K562 (cell line): ENCODE results near the gene RPAIN. TPM values are rescaled to one million over a fixed set of nuclear protein-coding genes. Genes with fewer than 3 reads are reported as not detected.

Experiments
- BDP1 ChIP-seq: IDR thresholded peaks from 3 replicates; pipeline ENCODE4 v1.6.1; 2011; ENCODE audit not compliant: insufficient read length, insufficient read depth
- BRCA1 ChIP-seq, 2 experiments: fragments of 450-650 bp in 1 of 2; sonication (generic) in 1 of 2; formaldehyde crosslinking in 1 of 2; IDR thresholded peaks; 2 replicates each; pipeline versions ENCODE4 v1.5.0 to v1.6.1; 2017 to 2020; ENCODE audit warnings: mild to moderate bottlenecking in 1 of 2, missing genetic modification reagents in 1 of 2
- E2F1 ChIP-seq: sonication (generic); formaldehyde crosslinking; IDR thresholded peaks from 2 replicates; pipeline ENCODE4 v1.8.1; 2023; ENCODE audit warnings: mild to moderate bottlenecking, missing genetic modification reagents, moderate library complexity
- E2F6 ChIP-seq, 2 experiments: IDR thresholded peaks; 2 replicates each; pipeline ENCODE4 v1.6.1; 2011; ENCODE audit warnings: borderline replicate concordance in 1 of 2, control low read depth in 1 of 2, low read depth in 1 of 2, low read length in 1 of 2, mild to moderate bottlenecking in 1 of 2, mixed read lengths in 1 of 2, moderate library complexity in 1 of 2; ENCODE audit not compliant: insufficient read depth in 1 of 2, insufficient read length in 1 of 2, poor library complexity in 1 of 2, severe bottlenecking in 1 of 2; ENCODE audit errors: extremely low read depth in 1 of 2
- HMGXB4 ChIP-seq: sonication (generic); formaldehyde crosslinking; IDR thresholded peaks from 2 replicates; pipeline ENCODE4 v1.8.1; 2023; ENCODE audit warnings: mild to moderate bottlenecking, missing genetic modification reagents
- HOXB6 ChIP-seq: fragments of 250-450 bp; sonication (Bioruptor Pico); IDR thresholded peaks from 2 replicates; pipeline ENCODE4 v1.5.1; 2022; ENCODE audit warnings: mild to moderate bottlenecking, borderline replicate concordance
- MXI1 ChIP-seq: IDR thresholded peaks from 2 replicates; pipeline ENCODE4 v1.6.1; 2011; ENCODE audit warnings: low read depth, mild to moderate bottlenecking, improper control_type of control experiment, low read length
- NR2C1 ChIP-seq, 2 experiments: fragments of 450-650 bp; IDR thresholded peaks; 2 replicates each; pipeline ENCODE4 v1.6.1; 2017; ENCODE audit warnings: mild to moderate bottlenecking in 2 of 2, antibody characterized with exemption in 1 of 2, inconsistent platforms in 1 of 2, missing compliant biosample characterization in 1 of 2, missing genetic modification characterization in 1 of 2
- POLR2A ChIP-seq: fragments of 450-650 bp; conservative IDR thresholded peaks from 2 replicates; pipeline ENCODE4 v1.6.1; 2016
- RBBP5 ChIP-seq: fragments of 200-600 bp; sonication (generic); IDR thresholded peaks from 2 replicates; pipeline ENCODE4 v1.6.1; 2012; ENCODE audit warnings: borderline replicate concordance, mild to moderate bottlenecking, low read length, control low read depth, inconsistent platforms; ENCODE audit not compliant: insufficient read depth, poor library complexity, severe bottlenecking
- ZBTB5 ChIP-seq: fragments of 450-650 bp; IDR thresholded peaks from 2 replicates; pipeline ENCODE4 v1.6.1; 2017; ENCODE audit warnings: antibody characterized with exemption
- ZNF644 ChIP-seq: fragments of 200-800 bp; sonication (Bioruptor generic); IDR thresholded peaks from 2 replicates; pipeline ENCODE4 v1.6.1; 2016; ENCODE audit warnings: low read depth, missing genetic modification characterization, missing compliant biosample characterization
- polyA plus RNA-seq, 8 experiments: library from polyadenylated mRNA; depleted of rRNA in 4 of 8; stranded (reverse) in 5 of 8; unstranded in 3 of 8; fragments of >200 nt; fragmentation: Nextera tagmentation in 2 of 8; fragmentation: Illumina TruSeq in 1 of 8; extraction: Ambion mirVana in 2 of 8; extraction: Trizol in 1 of 8; gene quantifications; 2 replicates each; pipeline versions ENCODE4 v1.2.1 to v1.2.3, GENCODE V29; 2011 to 2014; ENCODE audit warnings: inconsistent platforms in 1 of 8, missing spikeins in 1 of 8
- total RNA-seq, 7 experiments: library from RNA; depleted of rRNA in 6 of 7; stranded (reverse); fragments of >200 nt in 6 of 7; fragmentation: Illumina TruSeq in 2 of 7; extraction: Trizol in 2 of 7; gene quantifications; 2 replicates each; pipeline versions ENCODE4 v1.2.1 to v1.2.3, GENCODE V29; 2011 to 2021; ENCODE audit warnings: low replicate concordance in 1 of 7
- TF ChIP-seq, protein P1 (sequence below), 3 experiments: IDR thresholded peaks in 2 of 3; conservative IDR thresholded peaks in 1 of 3; 2 replicates each; pipeline ENCODE4 v1.5.1; 2011 to 2012; ENCODE audit warnings: low read length in 3 of 3, mild to moderate bottlenecking in 3 of 3, control low read depth in 2 of 3, improper control_type of control experiment in 1 of 3, inconsistent platforms in 1 of 3, low read depth in 1 of 3, mixed read lengths in 1 of 3, moderate library complexity in 1 of 3; ENCODE audit not compliant: insufficient read depth in 2 of 3
- TF ChIP-seq, protein P2 (sequence below): IDR thresholded peaks from 2 replicates; pipeline ENCODE4 v1.6.1; 2011; ENCODE audit warnings: borderline replicate concordance, low read depth, mild to moderate bottlenecking, moderate library complexity, low read length; ENCODE audit not compliant: insufficient read depth, poor library complexity, severe bottlenecking

RPAIN gene
- total and polyA plus RNA-seq, 9 of the 15 experiments (the other 6 are each of a cell fraction or from before 2014, with no cell fraction given), result 27.3 to 63.7 (median 38.5) TPM

DNA sequence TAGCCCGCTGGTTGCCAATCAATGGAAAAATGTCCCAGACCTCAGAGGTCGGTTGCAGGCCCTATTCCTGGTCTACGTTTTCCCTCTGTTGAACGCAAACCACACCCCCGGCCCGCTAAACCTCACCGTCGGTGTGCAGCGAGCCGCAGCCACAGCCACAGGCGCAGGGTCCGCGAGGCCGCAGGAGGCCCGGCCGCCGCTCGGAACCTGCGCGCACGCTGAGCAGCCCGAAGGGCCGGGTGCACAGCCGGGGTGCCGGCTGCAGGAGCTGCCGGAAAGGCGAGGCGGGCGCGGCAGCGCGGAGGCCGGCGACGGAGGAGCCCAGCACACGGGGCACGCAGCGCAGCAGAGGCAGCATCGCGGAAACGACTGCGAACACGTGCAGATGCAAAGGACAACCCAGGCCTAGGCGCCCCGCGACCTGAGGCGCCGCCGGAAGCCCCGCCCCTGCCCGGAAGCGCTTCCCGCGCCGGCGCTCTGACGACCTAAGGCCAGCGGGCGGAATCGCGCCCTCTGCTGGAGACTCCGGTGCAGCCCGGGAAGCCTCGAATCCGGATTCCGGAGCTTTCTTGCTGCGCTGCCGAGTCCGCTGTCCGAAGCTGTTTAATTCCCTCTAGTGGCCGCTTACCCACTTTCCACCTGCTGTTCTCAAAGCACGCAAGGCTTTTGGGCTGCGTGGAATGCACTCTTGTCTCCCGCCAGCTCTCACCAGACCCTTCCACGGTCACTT, 18.9 kb downstream of the RPAIN start, which contains the start of gene C1QBP (continued):
- TF ChIP-seq ZNF644 (tag) (no peak), HOXB6 (CRISPR knock-in tag) (no peak), HMGXB4 (0 out of 2 replicates have a peak, but pooled peaks have one; percentile 37), E2F6 (IDR thresholded peaks at IDR 0.05; ENCODE audit: borderline replicate concordance in 1 of 2, extremely low read depth in 1 of 2, insufficient read depth in 1 of 2, insufficient read length in 1 of 2, low read depth in 1 of 2, low read length in 1 of 2, poor library complexity in 1 of 2, severe bottlenecking in 1 of 2) (peak; percentile 48), ZBTB5 (no peak), NR2C1 (IDR thresholded peaks at IDR 0.05) (peak; percentile 66), NR2C1 (tag; IDR thresholded peaks at IDR 0.05) (peak; percentile 83), BDP1 (no peak), RBBP5 (peak; percentile 97), BRCA1 (IDR thresholded peaks at IDR 0.05) (no peak), BRCA1 (CRISPR knock-in tag; IDR thresholded peaks at IDR 0.05) (no peak), MXI1 (peak; percentile 77), E2F1 (CRISPR knock-in tag) (peak; percentile 59; the same call in 1 of the 2 replicates), POLR2A (peak; percentile 67; the same call in 1 of the 2 replicates)
- TF ChIP-seq, protein P1, sequence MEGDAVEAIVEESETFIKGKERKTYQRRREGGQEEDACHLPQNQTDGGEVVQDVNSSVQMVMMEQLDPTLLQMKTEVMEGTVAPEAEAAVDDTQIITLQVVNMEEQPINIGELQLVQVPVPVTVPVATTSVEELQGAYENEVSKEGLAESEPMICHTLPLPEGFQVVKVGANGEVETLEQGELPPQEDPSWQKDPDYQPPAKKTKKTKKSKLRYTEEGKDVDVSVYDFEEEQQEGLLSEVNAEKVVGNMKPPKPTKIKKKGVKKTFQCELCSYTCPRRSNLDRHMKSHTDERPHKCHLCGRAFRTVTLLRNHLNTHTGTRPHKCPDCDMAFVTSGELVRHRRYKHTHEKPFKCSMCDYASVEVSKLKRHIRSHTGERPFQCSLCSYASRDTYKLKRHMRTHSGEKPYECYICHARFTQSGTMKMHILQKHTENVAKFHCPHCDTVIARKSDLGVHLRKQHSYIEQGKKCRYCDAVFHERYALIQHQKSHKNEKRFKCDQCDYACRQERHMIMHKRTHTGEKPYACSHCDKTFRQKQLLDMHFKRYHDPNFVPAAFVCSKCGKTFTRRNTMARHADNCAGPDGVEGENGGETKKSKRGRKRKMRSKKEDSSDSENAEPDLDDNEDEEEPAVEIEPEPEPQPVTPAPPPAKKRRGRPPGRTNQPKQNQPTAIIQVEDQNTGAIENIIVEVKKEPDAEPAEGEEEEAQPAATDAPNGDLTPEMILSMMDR (IDR thresholded peaks at IDR 0.05 in 2 of 3, conservative IDR thresholded peaks at IDR 0.05 in 1 of 3; ENCODE audit: insufficient read depth in 2 of 3, low read depth in 1 of 3, low read length in 3 of 3), result peak; percentile 93 to 98 (median 98)
- TF ChIP-seq, protein P2, sequence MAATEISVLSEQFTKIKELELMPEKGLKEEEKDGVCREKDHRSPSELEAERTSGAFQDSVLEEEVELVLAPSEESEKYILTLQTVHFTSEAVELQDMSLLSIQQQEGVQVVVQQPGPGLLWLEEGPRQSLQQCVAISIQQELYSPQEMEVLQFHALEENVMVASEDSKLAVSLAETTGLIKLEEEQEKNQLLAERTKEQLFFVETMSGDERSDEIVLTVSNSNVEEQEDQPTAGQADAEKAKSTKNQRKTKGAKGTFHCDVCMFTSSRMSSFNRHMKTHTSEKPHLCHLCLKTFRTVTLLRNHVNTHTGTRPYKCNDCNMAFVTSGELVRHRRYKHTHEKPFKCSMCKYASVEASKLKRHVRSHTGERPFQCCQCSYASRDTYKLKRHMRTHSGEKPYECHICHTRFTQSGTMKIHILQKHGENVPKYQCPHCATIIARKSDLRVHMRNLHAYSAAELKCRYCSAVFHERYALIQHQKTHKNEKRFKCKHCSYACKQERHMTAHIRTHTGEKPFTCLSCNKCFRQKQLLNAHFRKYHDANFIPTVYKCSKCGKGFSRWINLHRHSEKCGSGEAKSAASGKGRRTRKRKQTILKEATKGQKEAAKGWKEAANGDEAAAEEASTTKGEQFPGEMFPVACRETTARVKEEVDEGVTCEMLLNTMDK, result peak; percentile 88
